ENCODE data around the gene TMEM132E. TPM values are rescaled to one million over a fixed set of nuclear protein-coding genes. Genes with fewer than 3 reads are reported as not detected.

TMEM132E gene
- total RNA-seq, 2 donors from 2014 or later = 0.42 to 0.67 TPM

- intact Hi-C loops (cut with DNase I) = no loop called here
- no peak for DNase-seq (ENCODE audit: low spot score)
Measured at GRCh38 chr17:34673995-34674890, 94.9 kb downstream of the TMEM132E start.

- no peak for DNase-seq (ENCODE audit: low spot score)
- intact Hi-C loops (cut with DNase I) = no loop called here
Measured at GRCh38 chr17:34675143-34675542, 95.8 kb downstream of the TMEM132E start.

DNA sequence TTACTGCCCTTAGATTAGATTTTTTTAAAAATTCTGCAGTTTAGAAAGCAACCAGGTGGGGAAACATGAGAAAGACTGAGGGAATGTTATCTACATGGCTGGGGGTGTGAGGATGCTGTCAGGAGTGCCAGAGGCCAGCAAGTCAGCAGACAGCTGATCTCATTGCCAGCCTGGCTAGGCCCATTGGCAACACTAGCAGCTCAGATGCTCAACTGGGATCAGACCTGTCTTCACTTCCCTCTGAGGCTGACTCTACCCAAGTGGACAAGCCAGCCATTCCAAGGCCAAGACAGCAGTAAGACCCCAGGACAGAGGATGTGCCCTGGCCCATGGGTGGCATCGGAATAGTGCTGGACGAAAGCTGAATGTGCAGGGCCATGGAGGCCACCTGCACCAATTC is 96.2 kb downstream of the TMEM132E start:
- DNase-seq (ENCODE audit: low spot score) = no peak
- intact Hi-C loops (cut with DNase I) = no loop called here

GRCh38 chr17:34680151-34680550 is 100.8 kb downstream of the TMEM132E start:
- no peak for DNase-seq (ENCODE audit: low spot score)
- intact Hi-C loops (cut with DNase I) = no loop called here

- intact Hi-C loops (cut with DNase I) = no loop called here
- DNase-seq (ENCODE audit: low spot score) = no peak
Measured at GRCh38 chr17:34682305-34682704, 102.9 kb downstream of the TMEM132E start.

- no peak for DNase-seq (ENCODE audit: low spot score)
- intact Hi-C loops (cut with DNase I) = no loop called here
Measured at GRCh38 chr17:34683390-34683789, 104.0 kb downstream of the TMEM132E start.

Other genes with a start within 250 kb of the TMEM132E start
- 1 to 10 TPM; 3.1 to 4.0 TPM for gene CCL13, start 223.1 kb upstream of the TMEM132E start, total RNA-seq
- gene CCL1, start 216.3 kb upstream of the TMEM132E start, total RNA-seq = not detected